GM18867 (cell line): ENCODE data around the gene RGS1.
A peak's percentile ranks its signal among the peaks of the same experiment; 100 is the strongest.

Experiments
- ATAC-seq: cut with Tn5 transposase; IDR thresholded peaks from one replicate; pipeline ENCODE4 v1.9.1; 2021; ENCODE audit warnings: mild to moderate bottlenecking, moderate library complexity; ENCODE audit not compliant: unreplicated experiment

The RGS1 gene

DNA sequence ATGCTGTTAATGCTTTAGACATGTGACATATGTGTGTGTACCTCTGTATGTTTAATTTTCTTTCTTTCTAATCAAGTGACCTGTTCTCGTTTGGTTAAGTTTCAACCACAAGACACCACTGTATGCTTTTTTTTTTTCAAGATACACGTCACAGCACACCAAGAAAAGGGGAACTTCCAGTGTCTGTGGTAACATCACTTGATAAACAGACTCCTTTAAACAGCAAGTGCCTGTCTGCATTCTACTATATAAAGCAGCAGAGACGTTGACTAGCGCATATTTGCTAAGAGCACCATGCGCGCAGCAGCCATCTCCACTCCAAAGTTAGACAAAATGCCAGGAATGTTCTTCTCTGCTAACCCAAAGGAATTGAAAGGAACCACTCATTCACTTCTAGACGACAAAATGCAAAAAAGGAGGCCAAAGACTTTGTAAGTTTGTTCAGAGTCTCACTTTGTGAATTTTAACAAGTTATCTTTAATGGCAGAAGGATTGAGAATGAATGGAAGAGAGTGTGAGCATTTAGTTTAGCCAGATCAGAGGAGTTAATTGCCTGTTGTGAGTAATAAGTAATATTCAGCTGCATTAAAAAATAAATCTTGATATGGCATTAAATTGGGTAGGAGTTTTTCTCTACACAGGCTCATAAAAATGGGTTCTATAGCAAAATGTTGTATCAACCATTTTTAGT lies at the start of gene RGS1:
RGS1 (plus strand) TSS at position 275 of the 691 bp plus-strand sequence; CDS start at position 295, 20 bp downstream.
- peak; percentile 92 for ATAC-seq

- ATAC-seq = no peak
Observed at GRCh38 chr1:192527111-192527795, 48.3 kb upstream of the RGS1 start.

DNA sequence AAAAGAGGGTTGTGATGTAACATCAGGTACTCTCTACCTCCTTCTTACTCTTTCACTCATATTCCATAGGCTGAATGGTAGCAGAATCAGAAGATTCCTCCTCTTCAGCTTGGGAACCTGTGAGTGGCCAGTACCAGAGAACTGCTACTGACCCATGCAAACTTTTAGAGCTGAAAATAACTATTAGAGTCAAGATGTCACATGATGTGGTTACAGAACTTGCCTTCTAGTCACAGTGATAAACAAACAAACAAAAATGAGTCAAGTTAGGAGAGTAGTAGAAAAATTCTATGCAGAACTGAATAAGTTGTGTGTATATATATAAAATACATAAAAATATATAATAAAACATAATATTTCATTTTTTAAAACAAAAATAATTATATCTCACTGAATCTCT lies 47.6 kb upstream of the RGS1 start:
- ATAC-seq = peak; percentile 55

- ATAC-seq = no peak
Observed at GRCh38 chr1:192529031-192529755, 46.4 kb upstream of the RGS1 start.

DNA sequence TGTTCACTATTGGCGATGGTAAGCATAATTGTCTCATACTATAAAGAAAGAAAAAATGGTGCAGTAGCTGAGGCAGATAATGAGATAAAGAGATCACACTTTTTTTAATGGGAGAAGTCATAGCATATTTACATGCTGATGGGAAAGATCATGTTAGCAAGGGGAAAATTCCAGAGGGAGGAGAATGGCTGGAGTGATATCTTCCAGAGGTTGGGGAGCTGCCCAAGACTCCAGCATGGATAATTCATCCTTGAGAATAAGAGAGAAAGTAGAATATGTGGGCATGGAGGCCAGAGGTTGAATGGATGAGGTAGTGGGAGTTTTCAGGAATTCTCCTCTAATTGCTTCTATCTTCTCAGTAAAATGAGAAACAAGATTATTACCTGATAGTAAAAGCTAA lies 45.8 kb upstream of the RGS1 start:
- ATAC-seq = no peak

GRCh38 chr1:192530254-192530653 lies 45.3 kb upstream of the RGS1 start:
- ATAC-seq = peak; percentile 98

- ATAC-seq = peak; percentile 28
Observed at GRCh38 chr1:192531037-192531703, 44.4 kb upstream of the RGS1 start.

DNA sequence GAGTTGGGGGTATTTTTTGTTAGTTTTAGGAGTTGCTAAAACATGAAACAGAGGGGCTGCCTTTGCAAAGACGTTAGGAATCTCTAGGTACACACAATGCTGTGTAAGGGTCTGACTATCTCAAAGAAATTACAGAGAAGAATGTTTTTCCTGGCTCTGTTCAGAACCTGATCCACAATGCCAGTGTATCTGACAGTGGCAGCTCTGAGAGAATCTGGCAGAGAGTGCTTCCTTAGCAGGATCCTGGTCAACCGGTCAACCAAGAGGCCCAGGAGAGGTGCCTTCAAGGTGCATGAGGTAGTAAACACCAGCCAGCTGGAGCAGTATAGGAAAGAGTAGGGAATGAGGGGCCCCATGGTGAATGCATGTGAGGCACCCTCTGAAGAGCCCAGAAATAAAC lies 40.9 kb upstream of the RGS1 start:
- ATAC-seq = no peak

DNA sequence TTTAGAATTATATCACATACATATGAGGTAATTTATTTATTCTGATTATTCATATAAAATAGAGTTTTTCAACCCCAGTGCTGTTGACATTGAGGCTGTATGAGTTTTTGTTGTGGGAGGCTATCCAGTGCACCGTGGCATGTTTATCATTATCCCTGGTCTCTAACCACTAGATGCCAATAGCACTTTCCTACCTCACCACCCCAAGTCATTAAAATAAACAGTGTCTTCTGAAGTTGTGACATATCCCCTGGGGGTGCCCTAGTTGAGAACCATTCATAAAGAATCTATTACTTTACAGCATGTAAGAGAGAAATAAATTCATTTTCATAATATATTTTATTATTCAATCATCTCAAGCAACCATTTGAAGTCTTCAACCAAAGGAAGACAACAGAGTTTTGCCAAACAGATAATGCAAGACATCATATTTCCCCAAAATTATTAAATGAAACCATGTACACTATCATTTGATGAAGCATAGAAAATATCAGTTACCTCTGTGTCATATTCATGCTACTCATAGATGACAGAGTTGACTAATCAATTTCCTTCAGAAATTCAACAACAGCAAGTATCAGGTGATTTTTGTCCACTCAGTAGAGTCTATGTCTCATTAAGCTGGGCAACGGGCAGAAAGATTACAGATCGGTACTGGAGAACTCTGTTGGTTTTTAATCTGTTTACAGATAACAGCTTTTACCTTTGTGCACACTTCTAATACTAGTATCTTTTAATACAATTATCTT lies 39.5 kb upstream of the RGS1 start:
- ATAC-seq = no peak

DNA sequence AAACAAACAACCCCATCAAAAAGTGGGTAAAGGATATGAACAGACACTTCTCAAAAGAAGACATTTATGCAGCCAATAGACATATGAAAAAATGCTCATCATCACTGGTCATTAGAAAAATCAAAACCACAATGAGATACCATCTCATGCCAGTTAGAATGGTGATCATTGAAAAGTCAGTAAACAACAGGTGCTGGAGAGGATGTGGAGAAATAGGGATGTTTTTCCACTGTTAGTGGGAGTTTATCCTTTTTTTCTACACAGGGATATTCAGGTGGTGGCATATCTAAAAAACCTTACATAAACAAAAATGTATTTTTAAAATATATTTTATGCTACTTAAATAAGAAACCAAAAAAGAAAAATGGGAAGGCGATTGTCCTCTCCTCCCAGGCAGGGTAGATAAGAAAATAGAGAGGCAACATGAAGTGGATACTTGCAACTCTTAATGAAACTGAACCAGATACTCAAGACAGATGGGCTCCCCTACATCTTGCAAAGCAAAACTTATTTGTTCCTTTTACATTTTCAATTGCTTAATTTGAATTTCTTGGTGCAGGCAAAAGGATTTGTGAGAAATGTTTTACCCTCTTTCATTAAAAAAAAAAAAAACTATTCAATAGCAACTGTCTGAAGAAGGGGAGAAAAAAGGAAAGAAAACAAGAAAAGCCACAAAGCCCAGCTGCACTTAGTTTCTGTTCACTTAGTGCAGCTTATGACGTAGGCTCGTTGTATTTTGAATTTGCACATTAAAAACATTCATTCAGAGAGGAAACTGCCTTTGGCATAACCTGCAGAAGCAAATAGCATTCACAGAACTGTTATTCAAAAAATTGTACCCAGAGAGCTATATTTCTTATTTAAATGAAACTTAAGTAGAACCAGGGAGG lies 36.9 kb upstream of the RGS1 start:
- ATAC-seq = peak; percentile 89

- ATAC-seq = no peak
Observed at GRCh38 chr1:192539297-192540092, 36.1 kb upstream of the RGS1 start.

GRCh38 chr1:192543445-192543844 lies 32.1 kb upstream of the RGS1 start:
- ATAC-seq = no peak

DNA sequence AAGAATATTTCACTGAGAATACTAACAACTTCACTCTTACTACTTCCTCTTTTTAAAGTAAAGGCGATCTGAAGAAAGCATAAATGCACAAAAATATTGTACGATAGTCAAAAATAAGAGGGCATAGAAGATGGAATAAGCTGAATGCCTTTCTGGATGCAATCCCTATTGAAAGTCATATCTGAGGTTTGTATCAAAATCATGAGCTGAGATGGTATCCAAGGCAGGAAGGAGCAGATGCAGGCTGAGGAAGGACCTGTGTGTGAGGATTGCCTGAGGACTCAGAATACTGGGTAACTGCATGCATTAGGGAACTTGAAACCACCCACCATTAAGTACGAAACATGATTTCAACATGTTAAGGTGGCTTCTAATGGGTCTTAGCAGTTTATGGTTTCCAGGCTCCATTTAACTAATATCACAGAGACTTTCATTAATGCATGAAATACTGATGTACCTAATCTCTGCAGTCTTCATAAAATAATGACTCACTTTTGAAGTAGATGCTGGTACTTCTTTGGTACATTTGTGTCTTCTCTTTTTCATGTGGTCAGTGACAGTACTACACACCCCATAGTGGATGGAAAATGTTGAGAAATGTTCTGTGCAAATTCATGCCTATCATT lies 29.6 kb upstream of the RGS1 start:
- peak; percentile 53 for ATAC-seq

DNA sequence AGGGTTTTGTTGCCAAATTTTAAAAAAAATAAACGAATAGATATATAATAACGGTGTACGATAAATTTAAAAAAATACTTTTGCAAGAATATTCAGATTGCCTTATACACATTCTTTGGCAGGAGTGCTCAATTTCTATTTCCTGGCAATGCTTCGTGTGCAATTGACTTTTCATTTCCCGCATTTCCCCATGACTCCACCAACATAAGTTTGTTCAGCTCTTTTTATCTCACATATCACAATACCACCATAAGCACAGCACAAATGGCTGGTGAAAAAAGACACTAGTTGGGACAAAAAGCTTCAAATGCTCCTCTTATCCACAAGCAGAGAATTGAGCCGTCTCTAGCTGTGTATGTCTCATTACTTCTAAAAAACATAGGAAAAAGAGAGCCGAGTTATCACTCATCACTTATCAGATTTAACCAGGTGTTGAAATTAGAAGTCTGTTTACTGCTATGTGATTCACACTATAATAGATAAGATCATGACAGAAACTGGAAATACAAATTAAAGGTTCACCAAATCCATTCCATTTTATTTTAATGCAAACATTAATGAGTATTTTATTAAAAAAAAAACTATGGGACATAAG lies 28.9 kb upstream of the RGS1 start:
- ATAC-seq = no peak

DNA sequence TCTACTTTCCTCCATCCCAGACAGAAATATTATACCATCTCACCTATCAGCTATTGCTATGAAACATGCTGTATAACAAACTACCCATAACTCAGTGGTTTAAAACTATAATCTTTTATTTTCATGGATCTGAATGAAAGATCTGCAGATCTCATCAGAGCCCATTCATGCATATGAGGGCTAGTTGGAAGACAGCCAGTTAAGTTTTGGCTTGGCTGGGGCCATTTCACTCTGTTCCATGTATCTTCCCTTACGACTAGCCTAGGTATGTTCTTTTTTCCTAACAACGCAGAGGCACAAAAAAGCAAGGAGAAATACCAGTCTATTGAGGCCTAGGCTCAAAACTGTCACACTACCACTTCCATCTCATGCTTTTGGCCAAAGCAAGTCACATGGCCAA lies 28.1 kb upstream of the RGS1 start:
- no peak for ATAC-seq

DNA sequence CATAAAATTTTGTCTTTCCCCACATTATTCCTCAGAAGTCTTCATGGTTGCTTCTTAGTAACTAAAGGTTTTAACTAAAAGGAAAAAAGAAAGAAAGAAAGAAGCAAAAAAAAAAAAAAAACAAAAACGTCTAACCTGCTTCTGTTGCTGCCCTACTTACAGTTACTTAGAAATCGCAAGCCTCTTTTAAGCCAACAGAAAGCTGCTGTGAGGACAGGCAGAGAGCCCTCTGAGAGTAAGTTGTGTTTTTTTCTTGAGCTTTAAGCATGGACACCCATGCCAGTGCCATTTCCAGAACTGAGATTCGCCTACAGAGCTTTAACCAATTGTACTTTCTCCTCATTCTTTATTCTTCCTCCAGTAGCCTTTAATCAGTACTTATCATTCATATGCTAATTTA lies 25.6 kb upstream of the RGS1 start:
- no peak for ATAC-seq

- ATAC-seq = peak; percentile 60
Observed at GRCh38 chr1:192550922-192551534, 24.5 kb upstream of the RGS1 start.

DNA sequence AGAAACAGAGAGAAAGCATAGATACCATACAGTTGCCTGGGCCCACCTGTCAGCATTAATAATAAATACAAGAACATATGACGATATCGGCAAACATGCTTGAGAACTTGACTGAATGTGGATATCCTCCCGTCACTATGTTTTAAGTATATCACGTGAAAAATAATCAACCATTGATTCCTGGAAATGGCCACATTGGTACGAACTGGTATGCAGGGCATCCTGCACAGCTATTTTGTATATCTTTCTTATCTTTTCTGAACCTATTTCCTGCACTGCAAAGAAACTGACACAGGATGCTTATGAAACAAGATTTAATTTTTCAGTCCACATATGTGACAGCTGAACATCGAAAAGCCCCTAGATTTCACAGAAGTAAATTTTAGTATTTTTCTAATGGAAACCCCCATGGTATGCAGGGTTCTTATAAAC lies 22.8 kb upstream of the RGS1 start:
- peak; percentile 38 for ATAC-seq
